ENCODE measurements around the gene AP3S2.

- TF ChIP-seq POLR2A (IDR thresholded peaks at IDR 0.05) (no peak), CTCF (IDR thresholded peaks at IDR 0.05) (no peak)
Observed at GRCh38 chr15:89851673-89852341, 42.0 kb downstream of the AP3S2 start.
